ENCODE results near the gene TBCEL.

Gene TBCEL

GRCh38 chr11:121090145-121090721 is 66.3 kb downstream of the TBCEL start:
- TF ChIP-seq EZH2 (IDR thresholded peaks at IDR 0.05; ENCODE audit: borderline replicate concordance, low read depth, low read length, severe bottlenecking) (no peak), CTCF (IDR thresholded peaks at IDR 0.05; ENCODE audit: borderline replicate concordance, extremely low read depth, low read length, poor library complexity, severe bottlenecking) (no peak)
- H3K9ac ChIP-seq (ENCODE audit: low read depth, low read length), result no peak overlapping the region
- no peak overlapping the region for H3K4me2 ChIP-seq (ENCODE audit: insufficient read depth, low read length)
- H3K36me3 ChIP-seq (ENCODE audit: insufficient read depth, low read length), result peaks cover 15% of the 10 kb centered on the region
- DNase-seq (no peak), ATAC-seq (ENCODE audit: insufficient read depth, low read depth) (no peak)
- H4K20me1 ChIP-seq (ENCODE audit: insufficient read depth, low read length), result no peaks in the 10 kb centered on the region
- H2AFZ ChIP-seq (ENCODE audit: low read depth, low read length), result no peak overlapping the region
- no peaks in the 10 kb centered on the region for H3K79me2 ChIP-seq (ENCODE audit: insufficient read depth, low read length)
- H3K27me3 ChIP-seq (ENCODE audit: insufficient read depth, low read length, poor library complexity), result no peaks in the 10 kb centered on the region
- no peaks in the 10 kb centered on the region for H3K9me3 ChIP-seq (ENCODE audit: insufficient read depth, low read length, severe bottlenecking)
- no peaks in the 10 kb centered on the region for H3K4me1 ChIP-seq (ENCODE audit: insufficient read depth, low read length)
- no peak overlapping the region for H3K4me3 ChIP-seq (ENCODE audit: low read depth in 1 of 2, low read length in 2 of 2)
- no peak overlapping the region for H3K27ac ChIP-seq (ENCODE audit: low read length)

GRCh38 chr11:121091492-121092152 is 67.7 kb downstream of the TBCEL start:
- peaks cover 8% of the 10 kb centered on the region for H3K36me3 ChIP-seq (ENCODE audit: insufficient read depth, low read length)
- ATAC-seq (ENCODE audit: insufficient read depth, low read depth), result no peak
- no peak overlapping the region for H3K9ac ChIP-seq (ENCODE audit: low read depth, low read length)
- no peak overlapping the region for H3K4me2 ChIP-seq (ENCODE audit: insufficient read depth, low read length)
- no peaks in the 10 kb centered on the region for H3K79me2 ChIP-seq (ENCODE audit: insufficient read depth, low read length)
- H3K4me1 ChIP-seq (ENCODE audit: insufficient read depth, low read length), result no peaks in the 10 kb centered on the region
- no peak overlapping the region for H3K27ac ChIP-seq (ENCODE audit: low read length)
- no peaks in the 10 kb centered on the region for H4K20me1 ChIP-seq (ENCODE audit: insufficient read depth, low read length)
- TF ChIP-seq EZH2 (IDR thresholded peaks at IDR 0.05; ENCODE audit: borderline replicate concordance, low read depth, low read length, severe bottlenecking), result no peak
- TF ChIP-seq CTCF (IDR thresholded peaks at IDR 0.05; ENCODE audit: borderline replicate concordance, extremely low read depth, low read length, poor library complexity, severe bottlenecking), result no peak
- DNase-seq, result no peak
- no peaks in the 10 kb centered on the region for H3K9me3 ChIP-seq (ENCODE audit: insufficient read depth, low read length, severe bottlenecking)
- H2AFZ ChIP-seq (ENCODE audit: low read depth, low read length), result no peak overlapping the region
- no peak overlapping the region for H3K4me3 ChIP-seq (ENCODE audit: low read depth in 1 of 2, low read length in 2 of 2)
- H3K27me3 ChIP-seq (ENCODE audit: insufficient read depth, low read length, poor library complexity), result no peaks in the 10 kb centered on the region

- no peak for ATAC-seq (ENCODE audit: insufficient read depth, low read depth)
- Histone ChIP-seq H4K20me1 (ENCODE audit: insufficient read depth, low read length) (no peaks in the 10 kb centered on the region), H3K79me2 (ENCODE audit: insufficient read depth, low read length) (no peaks in the 10 kb centered on the region), H3K4me1 (ENCODE audit: insufficient read depth, low read length) (no peaks in the 10 kb centered on the region), H3K36me3 (ENCODE audit: insufficient read depth, low read length) (no peaks in the 10 kb centered on the region), H3K9ac (ENCODE audit: low read depth, low read length) (no peak overlapping the region), H3K9me3 (ENCODE audit: insufficient read depth, low read length, severe bottlenecking) (no peaks in the 10 kb centered on the region), H3K27ac (ENCODE audit: low read length) (no peak overlapping the region), H3K4me2 (ENCODE audit: insufficient read depth, low read length) (no peak overlapping the region), H3K27me3 (ENCODE audit: insufficient read depth, low read length, poor library complexity) (no peaks in the 10 kb centered on the region), H3K4me3 (ENCODE audit: low read depth in 1 of 2, low read length in 2 of 2) (no peak overlapping the region), H2AFZ (ENCODE audit: low read depth, low read length) (no peak overlapping the region)
- no peak for DNase-seq
- no peak for TF ChIP-seq EZH2 (IDR thresholded peaks at IDR 0.05; ENCODE audit: borderline replicate concordance, low read depth, low read length, severe bottlenecking)
- TF ChIP-seq CTCF (IDR thresholded peaks at IDR 0.05; ENCODE audit: borderline replicate concordance, extremely low read depth, low read length, poor library complexity, severe bottlenecking), result no peak
Observed at GRCh38 chr11:121095561-121095960, 71.7 kb downstream of the TBCEL start.
